A172 (cell line): Measurements from ENCODE around the gene HTD2. TPM values are rescaled to one million over a fixed set of nuclear protein-coding genes. Genes with fewer than 3 reads are reported as not detected.
A peak's percentile ranks its signal among the peaks of the same experiment; 100 is the strongest.

Experiments used
- DNase-seq: peaks from one replicate; pipeline ENCODE4 v3.0.0-alpha.2; 2015; ENCODE audit warnings: low spot score
- total RNA-seq: library from RNA; depleted of rRNA; stranded (reverse); fragments of >200 nt; shearing (Covaris generic); gene quantifications from 2 replicates; pipeline ENCODE4 v1.2.3, GENCODE V29; 2014; rRNA removed

The HTD2 gene
- total RNA-seq, 1 experiment from 2014 or later, result 6.2 TPM

DNA sequence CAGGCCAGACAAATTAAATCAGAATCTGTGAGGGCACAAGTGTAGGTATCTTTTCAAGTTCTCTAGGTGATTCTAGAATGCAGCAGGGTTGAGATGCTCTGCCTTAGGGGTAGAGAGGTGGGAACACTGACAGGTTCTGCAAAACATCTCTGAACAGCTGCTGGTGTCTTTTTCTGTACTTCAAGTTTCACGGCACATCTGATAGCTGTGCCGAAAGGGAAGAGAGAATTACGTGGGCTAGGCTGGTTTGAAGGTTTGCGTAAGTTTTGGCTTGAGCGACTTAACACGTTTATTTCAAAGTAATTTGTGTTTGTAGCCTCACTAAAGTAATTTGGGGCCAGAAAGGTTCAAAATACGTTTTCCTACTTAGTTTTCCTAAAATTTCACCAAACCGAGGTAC is 48.9 kb downstream of the HTD2 start:
- DNase-seq, result no peak

- no peak for DNase-seq
Observed at GRCh38 chr3:58356054-58356453, 49.7 kb downstream of the HTD2 start.

DNA sequence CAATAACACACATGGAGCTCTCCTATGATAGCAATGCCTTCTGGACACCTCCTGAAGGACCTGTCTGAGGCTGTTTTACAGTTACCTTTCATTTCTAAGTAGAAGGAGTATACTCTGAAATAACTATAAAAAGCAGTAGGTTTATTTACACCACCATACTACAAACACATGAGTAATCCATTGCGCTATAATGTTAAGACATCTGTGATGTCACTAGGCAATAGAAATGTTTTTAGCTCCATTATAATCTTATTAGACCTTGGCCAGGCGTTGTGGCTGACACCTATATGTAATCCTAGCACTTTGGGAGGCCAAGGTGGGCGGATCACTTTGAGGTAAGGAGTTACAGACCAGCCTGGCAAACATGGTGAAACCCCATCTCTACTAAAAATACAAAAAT is 51.1 kb downstream of the HTD2 start:
- no peak for DNase-seq

DNA sequence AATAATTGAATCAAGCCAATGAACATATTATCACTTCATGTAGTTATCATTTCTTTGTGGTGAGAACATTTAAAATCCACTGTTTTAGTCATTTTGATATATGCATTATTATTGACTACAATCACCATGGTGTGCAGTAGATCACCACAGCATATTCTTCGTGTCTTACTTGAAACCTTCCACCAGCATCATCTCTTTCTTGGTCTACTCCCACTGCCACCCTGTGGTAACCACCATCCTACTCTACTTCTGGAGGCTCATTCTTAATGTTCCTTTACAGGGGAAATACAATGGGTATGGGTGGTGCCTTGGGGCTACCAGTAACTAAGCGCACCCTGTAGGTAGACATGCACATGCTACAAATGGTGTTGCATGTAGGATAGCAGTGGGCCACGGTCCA is 51.8 kb downstream of the HTD2 start:
- DNase-seq, result no peak

- DNase-seq, result no peak
Observed at GRCh38 chr3:58358808-58359207, 52.5 kb downstream of the HTD2 start.

- no peak for DNase-seq
Observed at GRCh38 chr3:58359621-58360020, 53.3 kb downstream of the HTD2 start.

DNA sequence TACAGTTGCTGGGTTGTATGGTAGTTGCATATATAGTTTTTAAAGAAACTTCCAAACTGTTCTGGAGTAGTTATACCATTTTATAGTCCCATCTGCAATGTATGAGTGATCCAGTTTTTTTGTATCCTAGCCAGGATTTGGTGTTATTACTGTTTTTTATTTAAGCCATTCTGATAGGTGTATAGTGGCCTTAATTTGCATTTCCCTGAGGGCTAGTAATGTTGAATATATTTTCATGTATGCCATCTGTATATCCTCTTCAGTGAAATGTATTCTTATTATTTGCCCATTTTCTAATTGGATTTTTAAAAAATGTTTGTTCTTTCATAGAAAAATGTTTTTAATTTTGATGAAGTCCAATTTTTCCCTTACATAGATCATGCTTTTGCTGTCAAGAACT is 55.5 kb downstream of the HTD2 start:
- DNase-seq, result no peak

DNA sequence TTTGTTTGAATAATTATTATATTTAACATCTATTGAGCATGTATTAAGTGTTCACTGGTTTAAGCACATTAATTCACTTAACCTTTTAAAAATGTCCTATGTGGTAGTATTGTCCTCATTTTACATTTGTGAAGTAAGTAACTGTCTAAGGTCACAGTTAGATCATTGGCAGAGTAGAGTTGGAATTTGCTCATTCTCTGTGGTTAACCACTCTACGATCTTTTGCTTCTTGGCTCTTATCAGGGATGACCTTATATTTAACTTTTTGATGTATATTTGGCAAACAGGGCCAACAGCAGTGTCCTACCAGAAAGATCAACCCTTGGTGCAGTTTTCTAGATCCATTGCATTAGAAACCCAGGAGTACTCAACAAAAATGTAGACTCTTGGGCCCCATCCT is 60.4 kb downstream of the HTD2 start:
- DNase-seq, result peak; percentile 49

DNA sequence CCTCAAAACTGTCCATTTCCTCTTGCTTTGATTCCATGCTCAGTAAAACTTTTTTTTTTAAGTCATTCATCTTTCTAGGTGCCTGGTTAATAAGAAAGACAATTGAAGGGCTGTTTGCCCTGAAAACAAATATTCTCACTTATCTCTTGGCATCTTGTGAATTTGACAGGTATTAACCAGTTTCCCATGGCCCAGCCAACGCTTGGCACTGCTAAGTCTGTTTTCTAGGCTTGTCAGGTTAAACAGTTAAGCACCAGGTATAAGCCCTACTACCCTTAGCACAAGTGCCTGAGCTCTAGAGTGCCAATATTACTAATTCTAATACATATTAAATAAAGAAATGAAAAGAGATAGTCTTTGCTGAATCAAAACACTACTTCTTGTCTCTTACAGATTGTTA is 62.7 kb downstream of the HTD2 start:
- no peak for DNase-seq

Other genes starting within 250 kb of the HTD2 start
- gene DNASE1L3, start 95.5 kb upstream of the HTD2 start, total RNA-seq, result not detected in 2 replicates
- 8.4 and 8.9 TPM in 2 replicates for gene ABHD6, start 68.7 kb upstream of the HTD2 start, total RNA-seq
- gene RPP14, start 275 bp upstream of the HTD2 start, total RNA-seq, result 13.0 and 19.5 TPM in 2 replicates
- gene PXK, start 26.4 kb downstream of the HTD2 start, total RNA-seq, result 9.3 and 15.2 TPM in 2 replicates
- gene PDHB, start 127.3 kb downstream of the HTD2 start, total RNA-seq, result 141 and 170 TPM in 2 replicates
- 6.4 and 9.1 TPM in 2 replicates for gene KCTD6, start 185.6 kb downstream of the HTD2 start, total RNA-seq
- 2.2 and 5.4 TPM in 2 replicates for gene ACOX2, start 230.7 kb downstream of the HTD2 start, total RNA-seq